Activated naive CD8-positive, alpha-beta T cell treated with anti-CD3 and anti-CD28 coated beads, Interleukin-2, amount 50 U/mL, for 16 hours (primary cell): ENCODE results near the gene CACNA1B.

Experiments
- DNase-seq: peaks from one replicate; pipeline ENCODE4 v3.0.0-alpha.2; 2020; ENCODE audit warnings: low read depth, low spot score

Gene CACNA1B

DNA sequence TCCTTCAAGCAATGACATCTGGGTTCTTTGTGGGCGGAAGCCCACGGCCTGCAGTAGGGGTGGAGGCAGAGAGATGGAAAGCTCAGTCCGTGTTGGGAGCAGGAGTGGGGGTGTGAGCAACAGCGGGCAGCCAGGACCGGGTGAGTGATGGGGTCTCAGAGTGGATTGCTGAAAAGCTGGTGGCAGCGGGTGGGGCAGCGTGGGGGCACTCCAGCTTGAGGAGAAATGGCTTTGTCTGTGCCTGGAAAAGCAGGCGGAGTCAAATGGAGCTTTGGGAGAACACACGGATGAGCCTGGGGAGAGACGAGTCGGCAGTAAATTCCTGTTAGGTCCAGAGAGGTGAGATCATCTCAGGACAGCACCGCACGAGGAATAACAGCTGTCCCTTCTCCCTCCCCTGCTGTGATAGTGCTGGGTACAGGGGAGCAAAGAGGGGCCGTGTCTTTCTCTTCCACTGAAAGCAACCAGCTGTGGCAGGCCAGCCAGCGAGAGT, 42.1 kb downstream of the CACNA1B start:
- no peak for DNase-seq

- DNase-seq = no peak
Measured at GRCh38 chr9:137920753-137921152, 43.2 kb downstream of the CACNA1B start.

DNA sequence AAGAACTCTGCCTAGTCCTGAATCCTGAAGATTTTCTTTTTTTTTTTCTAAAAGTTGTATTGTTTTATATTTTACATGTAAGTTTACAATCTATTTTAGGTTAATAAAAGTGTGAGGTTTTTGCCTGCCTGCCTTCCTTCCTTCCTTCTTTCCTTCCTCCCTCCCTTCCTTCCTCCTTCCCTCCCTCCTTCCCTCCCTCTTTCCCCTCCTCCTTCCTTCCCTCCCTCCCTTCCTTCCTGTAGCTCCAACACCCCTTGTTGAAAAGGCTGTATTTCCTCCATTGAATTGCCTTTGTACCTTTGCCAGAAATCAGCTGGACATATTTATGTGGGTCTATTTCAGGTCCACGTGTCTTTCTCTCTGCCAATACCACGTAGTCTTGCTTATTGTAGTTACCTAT, 46.6 kb downstream of the CACNA1B start:
- no peak for DNase-seq

DNA sequence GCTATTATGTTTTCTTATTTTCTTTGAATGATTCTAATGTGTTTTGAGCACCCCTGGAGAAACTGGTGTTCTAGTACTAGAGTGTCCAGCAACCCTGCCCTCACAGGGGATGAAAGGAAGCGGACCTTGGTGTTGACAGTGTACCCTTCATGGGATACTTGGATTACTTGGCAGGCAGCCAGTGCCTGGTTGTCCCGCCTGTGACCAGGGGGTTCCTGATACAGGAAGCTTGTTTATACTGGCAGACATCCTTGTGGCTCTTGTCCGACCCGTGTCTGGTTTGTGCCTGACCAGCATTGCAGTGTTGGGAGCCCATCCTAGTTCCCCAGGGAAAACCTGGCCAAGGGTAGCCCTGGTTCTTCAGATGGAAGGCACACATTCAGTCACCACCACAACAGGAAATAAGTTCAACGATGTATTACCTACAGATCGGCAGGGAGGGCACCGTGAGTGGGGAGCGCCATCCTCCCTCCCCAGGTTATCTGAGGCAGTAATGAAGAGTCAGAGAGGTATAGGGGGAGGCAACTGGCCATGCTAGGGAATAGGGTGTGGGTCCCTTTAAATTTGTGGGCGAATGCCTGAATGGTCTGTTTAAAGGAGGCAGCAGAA, 47.3 kb downstream of the CACNA1B start:
- DNase-seq = no peak

GRCh38 chr9:137943655-137944054, 66.1 kb downstream of the CACNA1B start:
- no peak for DNase-seq

DNA sequence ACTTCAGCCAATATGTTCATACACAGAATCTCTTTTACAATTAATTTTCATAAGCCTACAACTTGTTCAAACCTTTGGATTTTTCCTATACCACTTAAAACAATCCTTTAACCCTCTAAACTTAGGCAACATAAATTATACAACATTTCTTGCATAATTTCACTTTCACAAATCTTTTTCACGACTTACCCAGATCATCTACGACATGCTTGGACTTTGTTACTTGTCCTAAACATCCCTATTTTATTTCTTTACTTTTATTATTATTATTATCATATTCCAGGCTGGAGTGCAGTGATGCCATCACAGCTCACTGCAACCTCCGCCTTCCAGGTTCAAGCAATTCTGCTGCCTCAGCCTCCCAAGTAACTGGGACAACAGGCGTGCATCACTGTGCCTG, 68.0 kb downstream of the CACNA1B start:
- no peak for DNase-seq

DNA sequence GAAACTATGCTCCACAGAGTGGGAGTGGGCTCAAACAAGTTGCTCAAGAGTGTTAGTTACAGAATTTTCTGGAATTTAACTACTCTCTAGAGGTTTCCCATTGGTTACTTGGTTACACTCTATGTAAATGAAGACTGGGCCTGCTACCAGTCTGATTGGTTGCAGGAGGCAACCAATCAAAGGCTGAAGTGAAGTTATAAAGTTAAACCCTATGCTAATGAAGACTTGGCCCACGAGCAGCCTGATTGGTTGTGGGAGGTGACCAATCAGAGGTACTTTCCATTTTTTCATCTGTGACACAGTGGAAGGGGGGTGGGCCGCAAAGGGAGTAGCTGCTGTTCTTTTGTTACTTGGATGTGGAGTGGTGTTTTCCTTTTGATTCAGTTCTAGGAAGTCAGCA, 69.4 kb downstream of the CACNA1B start:
- no peak for DNase-seq

DNA sequence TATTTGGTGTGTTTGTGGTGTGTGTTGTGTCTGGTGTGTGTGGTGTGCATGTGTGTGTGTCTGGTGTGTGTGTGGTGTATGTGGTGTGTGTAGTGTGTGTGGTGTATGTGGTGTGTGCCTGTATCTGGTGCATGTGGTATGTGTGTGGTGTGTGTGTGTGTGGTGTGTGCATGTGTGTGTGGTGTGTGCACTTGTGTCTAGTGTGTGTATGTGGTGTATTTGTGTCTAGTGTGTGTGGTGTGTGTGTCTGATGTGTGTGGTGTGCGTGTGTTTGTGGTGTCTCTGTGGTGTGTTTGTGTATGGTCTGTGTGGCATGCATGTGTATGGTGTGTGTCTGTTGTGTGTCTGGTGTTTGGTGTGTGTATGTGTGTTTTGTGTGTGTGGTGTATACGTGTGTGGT, 71.1 kb downstream of the CACNA1B start:
- DNase-seq = no peak

DNA sequence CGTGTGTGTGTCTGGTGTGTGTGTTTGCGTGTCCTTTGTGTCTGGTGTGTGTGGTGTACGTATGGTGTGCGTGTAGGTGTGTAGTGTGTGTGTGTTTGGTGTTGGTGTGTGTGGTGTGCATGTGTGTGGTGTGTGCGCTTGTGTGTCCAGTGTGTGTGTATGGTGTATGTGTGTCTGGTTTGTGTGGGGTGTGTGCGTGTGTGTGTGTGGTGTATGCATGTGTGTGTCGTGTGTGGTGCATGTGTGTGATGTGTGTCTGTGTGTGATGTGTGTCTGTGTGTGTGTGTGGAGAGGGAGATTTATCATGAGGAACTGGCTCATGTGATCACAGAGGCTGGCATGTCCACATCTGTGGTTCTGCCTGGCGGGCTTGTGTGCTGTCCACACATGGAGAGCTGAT, 71.7 kb downstream of the CACNA1B start:
- no peak for DNase-seq

DNA sequence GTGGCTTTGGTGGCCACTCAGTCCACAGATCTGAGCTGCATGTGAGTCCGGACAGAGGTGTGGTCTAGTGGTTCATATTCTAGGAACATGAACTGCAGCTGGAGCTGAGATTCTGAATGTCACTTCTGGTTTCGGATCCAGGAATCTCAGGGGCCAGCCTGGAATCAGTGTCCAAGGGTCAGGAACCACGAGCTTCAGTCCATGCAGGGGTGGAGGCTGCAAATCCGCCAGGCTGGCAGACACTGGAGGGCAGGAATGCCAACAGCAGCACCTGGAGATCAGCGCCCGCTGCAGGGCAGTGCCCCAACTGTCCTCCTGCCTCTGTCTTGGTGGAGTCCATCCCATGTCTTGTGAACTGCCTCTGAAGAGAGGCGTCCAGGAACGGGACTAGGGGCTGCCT, 73.5 kb downstream of the CACNA1B start:
- DNase-seq = no peak

GRCh38 chr9:137951597-137952490, 74.3 kb downstream of the CACNA1B start:
- DNase-seq = no peak

DNA sequence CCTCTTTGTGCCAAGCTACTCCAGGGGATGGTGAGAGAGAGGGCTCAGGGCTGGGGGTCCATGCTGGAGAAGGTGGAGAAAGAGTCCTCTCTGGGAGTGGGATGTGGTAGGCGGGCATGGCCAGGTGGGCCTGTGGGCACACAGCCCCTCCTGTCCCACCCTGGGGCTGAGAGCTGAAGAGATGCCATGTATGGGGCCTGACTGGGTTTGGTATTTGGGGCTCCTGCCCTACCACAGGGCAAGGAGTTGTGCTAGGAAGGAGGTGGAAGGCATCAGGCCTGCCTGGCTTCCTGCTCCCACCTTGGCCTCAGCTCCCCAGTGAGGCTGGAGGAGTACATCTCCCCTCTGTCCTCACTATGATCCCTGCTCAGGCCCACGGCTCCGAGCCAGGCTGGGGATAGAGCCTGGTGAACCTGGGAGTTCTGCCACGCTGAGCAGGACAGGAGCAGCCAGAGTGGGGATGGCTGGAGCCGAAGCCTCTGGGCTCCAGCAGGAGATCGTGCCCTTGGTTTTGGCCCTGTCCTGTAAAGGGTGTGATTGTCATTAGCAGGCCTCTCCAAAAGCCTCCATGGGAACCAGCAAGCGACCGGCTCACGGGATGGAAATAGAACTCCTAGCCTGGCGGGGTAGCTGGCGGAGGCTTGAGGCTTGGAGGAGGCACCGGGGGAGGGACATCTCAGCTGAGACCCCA, 75.5 kb downstream of the CACNA1B start:
- DNase-seq = no peak

DNA sequence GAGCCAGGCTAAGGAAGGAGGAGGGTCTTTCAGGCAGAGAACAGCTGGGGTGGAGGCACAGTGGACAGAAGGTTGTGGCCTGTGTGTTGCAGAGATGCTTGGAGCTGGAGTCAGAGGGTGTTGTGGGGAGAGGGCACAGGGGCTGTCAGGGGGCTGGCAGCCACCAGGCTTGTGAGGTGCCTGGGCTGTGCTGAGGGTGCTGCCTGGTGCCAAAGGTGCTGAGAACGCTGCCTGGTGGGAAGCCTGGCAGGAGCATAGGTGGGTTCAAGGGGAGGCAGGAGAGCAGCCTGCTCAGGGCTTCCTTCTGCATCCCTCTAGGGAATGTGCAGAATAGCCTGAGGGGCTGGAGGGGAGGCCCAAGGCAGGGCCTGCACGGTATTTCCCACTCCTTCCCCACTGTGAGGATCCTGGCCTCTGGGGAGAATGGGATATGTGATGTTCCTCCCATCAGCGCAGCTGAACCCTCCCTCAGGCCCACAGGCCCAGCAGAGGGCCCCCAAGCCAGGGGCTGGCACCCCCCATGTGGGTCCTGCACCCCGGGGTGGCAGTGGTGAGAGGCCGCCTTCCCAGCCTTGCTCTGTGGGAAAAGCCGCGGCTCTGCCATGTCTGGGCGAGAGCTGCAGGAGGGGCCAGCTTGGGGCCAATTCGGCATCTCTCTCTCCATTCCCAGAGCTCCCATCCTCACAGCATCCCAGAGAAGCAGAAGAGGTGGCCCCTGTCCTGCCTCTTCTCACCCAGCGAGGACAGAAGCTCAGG, 76.3 kb downstream of the CACNA1B start:
- no peak for DNase-seq

GRCh38 chr9:137955224-137955570, 77.6 kb downstream of the CACNA1B start:
- DNase-seq = no peak

DNA sequence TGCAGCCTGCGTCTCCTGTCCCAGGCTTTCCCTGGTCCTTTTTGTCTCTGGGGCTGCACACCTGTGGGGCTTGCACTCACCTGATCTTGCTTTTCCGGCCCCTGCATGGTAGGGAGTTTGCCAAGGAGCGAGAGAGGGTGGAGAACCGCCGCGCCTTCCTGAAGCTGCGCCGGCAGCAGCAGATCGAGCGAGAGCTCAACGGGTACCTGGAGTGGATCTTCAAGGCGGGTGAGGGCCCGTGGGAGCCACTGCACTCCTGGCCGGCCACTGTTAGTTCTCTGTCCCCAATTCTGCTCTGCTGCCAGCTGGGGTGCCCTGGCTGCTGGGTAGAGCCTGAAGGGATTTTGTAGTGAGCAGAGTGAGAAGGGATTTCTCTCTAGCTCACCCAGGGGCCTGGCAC, 78.0 kb downstream of the CACNA1B start:
- DNase-seq = no peak

GRCh38 chr9:137956039-137956438, 78.5 kb downstream of the CACNA1B start:
- DNase-seq = no peak

GRCh38 chr9:137956688-137957385, 79.3 kb downstream of the CACNA1B start:
- no peak for DNase-seq

- DNase-seq = no peak
Measured at GRCh38 chr9:137959641-137960411, 82.2 kb downstream of the CACNA1B start.

- no peak for DNase-seq
Measured at GRCh38 chr9:137960496-137960895, 82.9 kb downstream of the CACNA1B start.

- DNase-seq = no peak
Measured at GRCh38 chr9:137963525-137963924, 85.9 kb downstream of the CACNA1B start.
